ENCODE data around the gene FAM89B. TPM values are rescaled to one million over a fixed set of nuclear protein-coding genes. Genes with fewer than 3 reads are reported as not detected.

FAM89B gene
- total RNA-seq, 1 donor from 2014 or later: 62.4 TPM

DNA sequence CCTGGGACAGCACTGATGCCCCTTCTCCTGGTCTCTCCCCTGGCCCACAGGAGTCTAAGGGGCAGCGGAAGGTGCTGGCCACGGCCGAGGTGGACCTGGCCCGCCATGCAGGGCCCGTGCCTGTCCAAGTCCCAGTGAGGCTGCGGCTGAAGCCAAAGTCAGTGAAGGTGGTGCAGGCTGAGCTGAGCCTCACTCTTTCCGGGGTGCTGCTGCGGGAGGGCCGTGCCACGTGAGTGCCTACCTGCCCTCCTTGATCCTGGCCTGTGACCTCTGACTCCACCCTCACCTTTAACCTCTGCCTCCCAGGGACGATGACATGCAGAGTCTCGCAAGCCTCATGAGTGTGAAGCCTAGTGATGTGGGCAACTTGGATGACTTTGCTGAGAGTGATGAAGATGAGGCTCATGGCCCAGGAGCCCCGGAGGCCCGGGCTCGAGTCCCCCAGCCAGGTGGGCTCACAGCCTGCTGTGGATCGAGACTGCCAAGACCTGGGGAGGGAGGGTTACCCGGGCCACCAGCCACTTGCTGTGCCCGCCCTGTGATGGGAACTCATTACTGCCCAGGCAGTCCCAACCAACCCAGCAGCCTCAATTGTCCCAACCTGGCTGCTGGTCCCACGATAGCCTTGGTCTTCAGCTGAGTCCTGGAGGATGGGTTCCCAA, 7.8 kb downstream of the FAM89B start:
- H3K4me1 ChIP-seq: peaks cover 36% of the 10 kb centered on the region
- no peak overlapping the region for H3K27ac ChIP-seq
- H3K36me3 ChIP-seq: peaks cover 3 to 43% of the 10 kb centered on the region in 2 donors

DNA sequence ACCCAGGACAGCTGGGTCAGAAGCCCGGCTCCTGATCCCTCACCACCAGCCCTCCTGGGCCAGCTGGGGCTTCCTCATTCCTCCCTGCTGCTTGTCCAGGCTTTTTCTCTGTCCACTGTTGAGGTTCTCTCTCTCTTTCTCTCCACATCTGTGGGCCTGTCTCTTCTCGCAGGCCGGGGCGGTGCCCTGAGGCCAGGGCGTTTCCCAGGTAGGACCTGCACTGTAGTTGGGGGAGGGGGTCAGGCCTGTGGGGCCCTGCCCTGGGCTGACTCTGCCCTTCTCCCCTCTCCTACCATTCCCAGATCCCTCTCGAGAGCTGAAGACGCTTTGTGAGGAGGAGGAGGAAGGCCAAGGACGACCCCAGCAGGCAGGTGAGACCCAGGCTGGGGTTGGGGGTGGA, 8.4 kb downstream of the FAM89B start:
- H3K27me3 ChIP-seq: no peaks in the 10 kb centered on the region
- no peak for DNase-seq (ENCODE audit: extremely low spot score in 2 of 2)
- no peak overlapping the region for H3K27ac ChIP-seq
- intact Hi-C loops (cut with DNase I): no loop called here
- no peak for TF ChIP-seq POLR2A (IDR thresholded peaks at IDR 0.05)
- H3K36me3 ChIP-seq: peaks cover 3 to 43% of the 10 kb centered on the region in 2 donors
- no peaks in the 10 kb centered on the region for H3K9me3 ChIP-seq
- no peak overlapping the region for H3K4me3 ChIP-seq
- peaks cover 31% of the 10 kb centered on the region for H3K4me1 ChIP-seq

More for the DNA sequence above, 7.8 kb downstream of the FAM89B start:
- no peaks in the 10 kb centered on the region for H3K27me3 ChIP-seq
- intact Hi-C loops (cut with DNase I): no loop called here
- no peak overlapping the region for H3K4me3 ChIP-seq
- no peak for DNase-seq (ENCODE audit: extremely low spot score in 2 of 2)
- no peaks in the 10 kb centered on the region for H3K9me3 ChIP-seq
- TF ChIP-seq POLR2AphosphoS5 (IDR thresholded peaks at IDR 0.05; ENCODE audit: insufficient read depth in 1 of 2, low read depth in 1 of 2) (no peak), POLR2A (IDR thresholded peaks at IDR 0.05) (no peak)
- TF ChIP-seq, protein P1, sequence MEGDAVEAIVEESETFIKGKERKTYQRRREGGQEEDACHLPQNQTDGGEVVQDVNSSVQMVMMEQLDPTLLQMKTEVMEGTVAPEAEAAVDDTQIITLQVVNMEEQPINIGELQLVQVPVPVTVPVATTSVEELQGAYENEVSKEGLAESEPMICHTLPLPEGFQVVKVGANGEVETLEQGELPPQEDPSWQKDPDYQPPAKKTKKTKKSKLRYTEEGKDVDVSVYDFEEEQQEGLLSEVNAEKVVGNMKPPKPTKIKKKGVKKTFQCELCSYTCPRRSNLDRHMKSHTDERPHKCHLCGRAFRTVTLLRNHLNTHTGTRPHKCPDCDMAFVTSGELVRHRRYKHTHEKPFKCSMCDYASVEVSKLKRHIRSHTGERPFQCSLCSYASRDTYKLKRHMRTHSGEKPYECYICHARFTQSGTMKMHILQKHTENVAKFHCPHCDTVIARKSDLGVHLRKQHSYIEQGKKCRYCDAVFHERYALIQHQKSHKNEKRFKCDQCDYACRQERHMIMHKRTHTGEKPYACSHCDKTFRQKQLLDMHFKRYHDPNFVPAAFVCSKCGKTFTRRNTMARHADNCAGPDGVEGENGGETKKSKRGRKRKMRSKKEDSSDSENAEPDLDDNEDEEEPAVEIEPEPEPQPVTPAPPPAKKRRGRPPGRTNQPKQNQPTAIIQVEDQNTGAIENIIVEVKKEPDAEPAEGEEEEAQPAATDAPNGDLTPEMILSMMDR (IDR thresholded peaks at IDR 0.05): no peak

DNA sequence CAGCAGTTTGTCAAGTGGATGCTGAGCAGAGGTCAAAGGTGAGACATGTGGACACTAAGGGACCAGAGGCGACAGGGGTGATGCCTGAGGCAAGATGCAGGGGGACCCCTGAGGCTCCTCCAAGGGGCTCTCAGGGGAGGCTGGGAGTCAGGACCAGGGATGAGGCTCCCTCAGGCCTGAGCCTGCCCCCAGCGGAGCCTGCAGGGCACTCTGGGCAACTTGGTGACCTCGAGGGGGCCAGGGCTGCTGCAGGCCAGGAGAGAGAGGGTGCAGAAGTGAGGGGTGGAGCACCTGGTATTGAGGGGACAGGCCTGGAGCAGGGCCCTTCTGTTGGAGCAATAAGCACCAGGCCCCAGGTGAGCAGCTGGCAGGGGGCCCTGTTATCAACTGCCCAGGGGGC, 9.6 kb downstream of the FAM89B start:
- intact Hi-C loops (cut with DNase I): no loop called here
- H3K27ac ChIP-seq: no peak overlapping the region
- no peaks in the 10 kb centered on the region for H3K9me3 ChIP-seq
- no peaks in the 10 kb centered on the region for H3K27me3 ChIP-seq
- DNase-seq (ENCODE audit: extremely low spot score in 2 of 2): no peak
- H3K4me1 ChIP-seq: peaks cover 22% of the 10 kb centered on the region
- H3K4me3 ChIP-seq: no peak overlapping the region
- TF ChIP-seq, protein P1 (IDR thresholded peaks at IDR 0.05): no peak
- TF ChIP-seq POLR2A (IDR thresholded peaks at IDR 0.05): no peak
- no peak for TF ChIP-seq POLR2AphosphoS5 (IDR thresholded peaks at IDR 0.05; ENCODE audit: insufficient read depth in 1 of 2, low read depth in 1 of 2)
- H3K36me3 ChIP-seq: peaks cover 3 to 43% of the 10 kb centered on the region in 2 donors

DNA sequence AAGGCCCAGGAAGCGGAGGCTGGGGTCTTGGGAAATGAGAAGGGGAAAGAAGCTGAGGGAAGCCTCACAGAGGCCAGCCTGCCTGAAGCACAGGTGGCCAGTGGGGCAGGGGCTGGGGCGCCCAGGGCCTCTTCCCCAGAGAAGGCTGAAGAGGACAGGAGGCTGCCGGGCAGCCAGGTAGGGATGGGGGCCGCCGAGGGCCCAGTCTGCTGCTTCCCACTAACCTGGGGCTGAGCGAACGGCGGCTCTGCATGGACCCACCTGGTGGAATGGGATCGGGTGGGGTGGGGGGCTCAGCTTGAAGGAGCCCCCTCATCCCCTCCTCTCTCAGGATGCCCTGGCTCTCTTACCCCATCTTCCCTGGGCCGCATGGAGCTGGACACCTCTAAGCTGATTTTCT, 11.3 kb downstream of the FAM89B start:
- no peak for DNase-seq (ENCODE audit: extremely low spot score in 2 of 2)
- intact Hi-C loops (cut with DNase I): no loop called here
- Histone ChIP-seq H3K4me3 (no peak overlapping the region), H3K4me1 (peaks cover 17% of the 10 kb centered on the region), H3K9me3 (no peaks in the 10 kb centered on the region), H3K36me3 (peaks cover 3 to 43% of the 10 kb centered on the region in 2 donors), H3K27ac (no peak overlapping the region), H3K27me3 (no peaks in the 10 kb centered on the region)
- no peak for TF ChIP-seq POLR2AphosphoS5 (IDR thresholded peaks at IDR 0.05; ENCODE audit: insufficient read depth in 1 of 2, low read depth in 1 of 2)
- TF ChIP-seq, protein P1 (IDR thresholded peaks at IDR 0.05): no peak
- TF ChIP-seq POLR2A (IDR thresholded peaks at IDR 0.05): no peak

DNA sequence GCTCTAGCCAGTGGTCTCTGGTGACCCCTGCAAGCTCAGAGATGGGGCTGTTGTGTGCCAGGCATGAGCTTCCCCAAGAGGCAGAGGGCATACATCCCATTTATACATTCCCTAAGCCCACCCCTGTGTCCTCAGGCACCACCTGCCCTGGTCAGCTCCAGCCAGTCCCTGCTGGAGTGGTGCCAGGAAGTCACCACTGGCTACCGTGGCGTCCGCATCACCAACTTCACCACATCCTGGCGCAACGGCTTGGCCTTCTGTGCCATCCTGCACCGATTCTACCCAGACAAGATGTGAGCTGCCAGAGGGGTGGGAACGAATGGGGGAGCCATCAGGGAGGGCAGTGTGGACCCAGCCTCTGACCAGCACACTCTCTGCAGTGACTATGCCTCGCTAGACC, 11.8 kb downstream of the FAM89B start:
- DNase-seq (ENCODE audit: extremely low spot score in 2 of 2): no peak
- TF ChIP-seq POLR2A (IDR thresholded peaks at IDR 0.05) (no peak), POLR2AphosphoS5 (IDR thresholded peaks at IDR 0.05; ENCODE audit: insufficient read depth in 1 of 2, low read depth in 1 of 2) (no peak)
- TF ChIP-seq, protein P1 (IDR thresholded peaks at IDR 0.05): no peak
- H3K27me3 ChIP-seq: no peaks in the 10 kb centered on the region
- H3K36me3 ChIP-seq: peaks cover 3 to 43% of the 10 kb centered on the region in 2 donors
- H3K9me3 ChIP-seq: no peaks in the 10 kb centered on the region
- no peak overlapping the region for H3K4me3 ChIP-seq
- intact Hi-C loops (cut with DNase I): no loop called here
- no peak overlapping the region for H3K27ac ChIP-seq
- peaks cover 12% of the 10 kb centered on the region for H3K4me1 ChIP-seq

Measured in vagina (tissue), 2 donors.